ENCODE results near the gene PTPRK.
A peak's percentile ranks its signal among the peaks of the same experiment; 100 is the strongest.

Gene PTPRK

DNA sequence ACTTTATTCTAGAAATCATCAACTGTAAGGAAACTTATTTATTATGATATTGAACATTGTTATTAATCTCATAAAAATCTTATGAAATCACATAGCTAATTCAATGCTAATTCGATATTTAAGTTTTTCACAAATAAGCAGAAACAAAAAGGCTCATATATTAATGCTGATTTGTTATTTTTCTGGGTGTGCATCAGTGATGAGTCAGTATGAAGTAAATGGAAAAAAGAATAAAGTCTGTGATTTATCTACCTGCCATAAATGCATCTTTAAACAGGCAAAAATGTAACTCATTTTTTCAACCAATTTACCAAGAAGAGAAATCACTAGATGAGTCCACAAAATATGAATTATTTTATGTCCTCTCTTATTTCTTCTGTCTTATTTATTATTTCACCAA, 253.5 kb downstream of the PTPRK start:
- Mint-ChIP-seq H3K27ac (no peak overlapping the region), H3K9me3 (peaks cover 13 to 18% of the 10 kb centered on the region in 2 donors), H3K27me3 (no peaks in the 10 kb centered on the region), H3K4me3 (no peak overlapping the region), H3K4me1 (no peaks in the 10 kb centered on the region)
- no peak for ATAC-seq
- DNase-seq, result no peak

GRCh38 chr6:128265706-128266105, 254.7 kb downstream of the PTPRK start:
- Mint-ChIP-seq H3K9me3 (peaks cover 13 to 18% of the 10 kb centered on the region in 2 donors), H3K4me3 (no peak overlapping the region), H3K27ac (no peak overlapping the region), H3K27me3 (no peaks in the 10 kb centered on the region), H3K4me1 (peaks cover 3% of the 10 kb centered on the region)
- ATAC-seq (no peak), DNase-seq (no peak)

DNA sequence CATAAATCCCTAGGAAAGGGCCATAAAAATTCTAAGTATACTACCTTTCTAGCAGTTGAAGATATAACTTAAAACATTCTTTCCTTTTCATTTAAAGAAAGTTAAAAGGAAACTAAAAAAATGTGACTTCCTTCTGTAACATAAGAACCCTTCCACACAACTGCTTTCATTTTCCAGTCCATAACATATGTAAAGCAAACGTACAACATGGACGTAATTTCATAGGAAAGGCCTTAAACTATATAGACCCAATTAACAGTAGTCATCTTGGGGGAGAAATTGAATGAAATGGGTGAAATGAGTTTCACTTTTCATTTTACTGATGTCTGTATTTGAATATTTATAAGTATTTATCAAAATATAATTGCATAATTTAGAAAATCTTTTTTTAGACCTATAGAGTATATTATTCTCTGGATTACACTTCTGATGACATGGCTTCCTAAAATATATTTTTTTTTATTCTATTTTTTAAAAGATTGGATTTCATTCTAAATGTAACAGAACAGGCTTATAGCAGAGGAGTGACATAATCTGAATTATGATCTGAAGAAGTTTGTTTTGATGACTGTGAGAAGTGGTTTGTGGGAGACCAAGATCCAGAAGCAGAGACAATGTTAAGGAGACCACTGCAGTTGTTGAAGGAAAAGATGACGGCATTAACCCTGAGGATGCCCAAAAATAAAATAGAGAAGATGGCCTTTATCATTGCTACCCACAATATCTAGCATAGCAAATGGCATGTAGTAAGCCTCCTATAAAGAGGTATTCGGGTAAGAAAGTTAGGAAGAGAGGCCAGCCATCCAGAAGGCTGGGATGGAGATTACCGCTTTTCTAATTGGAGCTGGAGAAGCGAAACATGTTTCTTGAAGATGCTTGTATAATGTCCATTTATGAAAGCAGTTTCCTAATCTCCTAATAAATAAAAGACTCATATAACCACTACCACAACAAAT, 260.4 kb downstream of the PTPRK start:
- Mint-ChIP-seq H3K4me1 (peaks cover 22% of the 10 kb centered on the region), H3K9me3 (peaks cover 13 to 17% of the 10 kb centered on the region in 2 donors), H3K4me3 (peak overlapping the region; percentile 38 to 59), H3K27ac (peak overlapping the region; percentile 36 to 89), H3K27me3 (no peaks in the 10 kb centered on the region)
- peak; percentile 41 for ATAC-seq
- no peak for DNase-seq

DNA sequence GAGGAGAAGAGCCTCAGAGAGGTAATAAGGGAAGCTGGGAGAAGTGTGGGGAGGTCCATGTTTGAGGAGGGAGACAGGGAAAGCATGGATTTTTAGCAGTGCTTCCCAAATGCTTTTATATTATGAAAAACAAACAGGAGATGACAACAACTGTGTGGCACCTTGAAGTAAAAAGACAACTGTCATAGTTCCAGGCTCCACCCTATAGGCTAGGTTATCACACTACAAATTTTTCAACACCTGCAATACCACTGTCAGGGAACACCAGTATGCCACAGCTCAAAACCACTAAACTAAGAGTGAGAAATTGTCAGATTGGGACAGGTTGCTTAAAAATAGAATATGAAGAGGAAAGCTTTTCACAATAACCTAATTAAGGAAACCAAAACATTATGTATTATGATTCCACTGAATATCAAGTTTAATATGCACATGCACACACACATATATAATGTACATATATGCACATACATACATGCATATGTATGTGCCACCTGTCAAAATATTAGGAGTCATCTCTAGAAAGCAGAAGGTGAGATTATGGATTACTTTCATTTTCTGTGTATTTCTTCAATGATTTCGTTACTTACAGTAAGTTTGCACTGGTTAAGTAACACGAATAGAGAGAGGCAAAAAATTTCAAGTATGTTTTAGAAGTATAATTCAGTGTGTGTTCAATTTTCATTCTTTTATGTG, 261.2 kb downstream of the PTPRK start:
- DNase-seq (peak in 1 of 2 donors; percentile 24), ATAC-seq (peak; percentile 95)
- peaks cover 22% of the 10 kb centered on the region for H3K4me1 Mint-ChIP-seq
- peak overlapping the region in 1 of 2 donors; percentile 89 for H3K27ac Mint-ChIP-seq
- peak overlapping the region; percentile 25 to 59 for H3K4me3 Mint-ChIP-seq
- H3K27me3 Mint-ChIP-seq, result no peaks in the 10 kb centered on the region
- peaks cover 11 to 12% of the 10 kb centered on the region in 2 donors for H3K9me3 Mint-ChIP-seq

DNA sequence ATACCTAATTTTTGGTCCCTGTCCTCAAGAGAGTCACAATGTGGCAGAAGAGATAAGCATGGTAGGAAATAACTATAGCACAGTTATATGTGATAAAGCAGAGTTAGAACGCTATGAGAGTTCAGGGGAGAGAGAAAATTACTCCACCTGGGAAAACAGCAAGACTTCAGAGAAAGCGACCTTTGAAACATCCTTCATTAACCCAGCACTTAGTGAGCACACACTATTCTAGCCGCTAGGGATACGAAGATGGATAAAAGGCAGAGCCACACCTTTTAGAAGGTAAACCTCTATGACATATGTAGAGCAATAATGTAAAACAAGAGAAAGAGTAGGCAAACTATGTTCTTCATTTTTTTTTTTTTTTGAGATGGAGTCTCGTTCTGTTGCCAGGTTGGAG, 264.3 kb downstream of the PTPRK start:
- ATAC-seq (no peak), DNase-seq (no peak)
- Mint-ChIP-seq H3K4me3 (no peak overlapping the region), H3K9me3 (no peaks in the 10 kb centered on the region), H3K4me1 (peaks cover 49% of the 10 kb centered on the region), H3K27ac (no peak overlapping the region), H3K27me3 (no peaks in the 10 kb centered on the region)

DNA sequence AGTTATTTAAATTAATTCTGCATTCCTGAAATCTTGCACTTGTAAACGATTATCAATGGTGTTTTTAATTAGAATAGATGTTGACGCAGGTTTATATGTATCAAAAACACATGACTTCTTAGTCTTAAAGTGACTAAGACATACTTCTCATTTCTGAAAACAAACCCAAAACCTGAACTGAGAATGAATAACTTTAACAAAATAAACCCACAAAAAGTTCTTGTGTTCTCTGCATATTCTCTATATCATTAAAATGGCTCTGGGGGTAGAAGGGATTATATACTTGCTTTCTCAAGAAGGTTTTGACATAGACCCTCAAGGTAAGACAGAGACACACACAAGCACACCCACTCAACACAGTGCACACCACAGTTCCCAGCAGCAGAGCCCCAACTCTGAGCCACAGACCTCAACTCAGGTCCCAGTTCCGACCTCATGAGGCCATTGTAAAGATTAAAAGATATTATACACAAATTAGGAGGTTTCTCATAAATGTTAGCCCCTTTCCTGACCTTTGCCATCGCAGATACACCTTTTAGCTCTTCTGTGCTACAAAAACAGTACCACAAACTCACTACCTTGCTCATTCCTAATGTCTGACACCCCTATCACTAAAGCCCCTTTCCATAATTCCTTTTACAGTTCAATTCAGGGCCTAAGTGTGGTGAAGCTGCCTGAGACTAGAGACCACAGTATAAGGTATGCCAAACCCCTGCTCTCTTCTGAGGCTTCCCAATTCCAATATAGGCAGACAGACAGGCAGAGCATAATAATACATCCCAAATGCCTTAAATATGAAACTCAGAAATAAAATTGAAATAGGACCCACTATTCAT, 267.8 kb downstream of the PTPRK start:
- H3K9me3 Mint-ChIP-seq, result peaks cover 0 to 5% of the 10 kb centered on the region in 2 donors
- H3K27me3 Mint-ChIP-seq, result no peaks in the 10 kb centered on the region
- H3K4me3 Mint-ChIP-seq, result peak overlapping the region; percentile 52 to 54
- ATAC-seq, result peak; percentile 99
- peaks cover 37% of the 10 kb centered on the region for H3K4me1 Mint-ChIP-seq
- DNase-seq, result peak; percentile 43 to 76
- peak overlapping the region in 1 of 2 donors; percentile 6 for H3K27ac Mint-ChIP-seq

DNA sequence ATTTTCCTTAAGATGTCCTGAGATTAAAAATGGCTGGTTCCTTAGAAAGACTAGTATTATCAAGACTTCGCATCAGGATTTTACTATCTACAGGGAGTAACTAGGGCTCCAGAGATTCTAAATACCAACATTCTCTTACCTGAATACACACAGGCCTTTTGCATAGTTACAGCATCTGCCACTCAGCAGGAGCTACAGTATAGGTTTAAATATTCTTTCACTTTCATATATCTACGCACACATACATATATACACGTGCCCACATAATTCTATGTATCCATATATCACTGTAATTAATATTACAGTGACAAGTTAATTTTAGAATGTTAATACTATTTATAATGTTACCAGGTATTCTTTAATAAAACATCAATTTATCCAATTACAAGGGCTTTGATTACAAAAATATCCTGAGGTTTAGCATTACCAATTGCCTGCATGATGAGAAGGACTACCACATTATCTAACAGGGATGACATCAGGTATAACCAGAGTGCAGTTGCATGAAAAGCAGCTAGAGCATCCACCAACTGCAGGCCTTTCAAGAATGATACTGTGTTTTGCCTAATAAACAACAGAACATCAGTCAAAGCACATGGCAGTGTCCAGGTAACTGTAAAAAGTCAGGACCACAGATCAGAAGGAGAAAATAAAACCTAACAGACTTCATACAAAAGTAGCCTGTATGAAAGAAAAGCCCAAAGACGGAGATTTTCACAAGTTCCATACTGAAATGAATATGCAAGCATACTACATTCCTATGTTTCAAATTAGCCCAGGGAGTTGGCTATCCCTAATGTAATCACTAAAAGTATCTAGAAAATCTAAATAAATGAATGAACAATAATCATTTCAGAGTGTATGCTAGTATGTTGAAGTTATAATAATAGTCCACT, 268.7 kb downstream of the PTPRK start:
- DNase-seq (no peak), ATAC-seq (no peak)
- no peak overlapping the region for H3K27ac Mint-ChIP-seq
- no peaks in the 10 kb centered on the region for H3K27me3 Mint-ChIP-seq
- peaks cover 37% of the 10 kb centered on the region for H3K4me1 Mint-ChIP-seq
- H3K9me3 Mint-ChIP-seq, result peaks cover 0 to 5% of the 10 kb centered on the region in 2 donors
- H3K4me3 Mint-ChIP-seq, result peak overlapping the region in 1 of 2 donors; percentile 52

GRCh38 chr6:128250370-128251070, 269.9 kb downstream of the PTPRK start:
- Mint-ChIP-seq H3K9me3 (peaks cover 0 to 5% of the 10 kb centered on the region in 2 donors), H3K4me1 (peaks cover 37% of the 10 kb centered on the region), H3K27me3 (no peaks in the 10 kb centered on the region), H3K4me3 (no peak overlapping the region), H3K27ac (no peak overlapping the region)
- ATAC-seq (no peak), DNase-seq (no peak)

- ATAC-seq (no peak), DNase-seq (no peak)
- Mint-ChIP-seq H3K27ac (no peak overlapping the region), H3K9me3 (peaks cover 0 to 5% of the 10 kb centered on the region in 2 donors), H3K4me1 (peaks cover 42% of the 10 kb centered on the region), H3K4me3 (no peak overlapping the region), H3K27me3 (no peaks in the 10 kb centered on the region)
These were observed 271.0 kb downstream of the PTPRK start for GRCh38 chr6:128249429-128249828.

DNA sequence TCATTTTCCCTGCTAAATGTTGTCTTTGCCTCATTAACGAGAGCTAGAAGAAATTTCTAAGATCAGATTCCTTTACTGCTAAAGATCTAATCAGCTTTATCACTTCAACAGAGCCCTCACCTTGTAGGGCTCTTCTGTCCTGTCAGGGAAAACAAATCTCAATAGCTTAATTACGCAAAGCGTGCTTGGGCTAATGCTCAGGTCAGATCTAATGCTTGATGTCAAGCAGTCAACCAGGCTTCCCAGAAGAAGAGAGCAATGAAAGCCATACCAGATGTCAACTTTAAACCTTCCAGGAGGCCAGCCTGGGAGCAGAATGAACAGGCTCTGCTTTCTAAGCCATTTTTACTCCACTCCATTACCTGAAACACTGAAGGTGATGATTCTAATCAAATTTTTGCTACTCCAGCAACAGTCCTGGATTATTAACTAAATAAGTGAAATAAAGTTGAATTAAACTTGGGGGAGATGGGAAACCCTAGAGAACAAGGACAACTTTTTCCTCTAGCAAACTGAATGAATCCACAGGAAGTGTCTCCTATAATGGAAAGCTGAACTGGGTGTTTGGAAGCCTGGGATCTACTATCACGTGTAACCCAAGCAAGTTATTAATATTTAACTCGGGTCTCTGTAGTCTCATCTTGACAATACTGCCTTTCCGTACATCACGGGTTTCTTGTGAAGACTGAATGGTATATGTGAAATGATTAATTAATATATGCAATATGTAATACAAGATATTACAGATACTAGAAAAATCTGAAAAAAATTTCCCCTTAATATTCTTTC, 273.7 kb downstream of the PTPRK start:
- H3K4me1 Mint-ChIP-seq, result peaks cover 28% of the 10 kb centered on the region

GRCh38 chr6:128244751-128245405, 275.5 kb downstream of the PTPRK start:
- ATAC-seq (no peak), DNase-seq (no peak)
- no peak overlapping the region for H3K27ac Mint-ChIP-seq
- no peaks in the 10 kb centered on the region for H3K27me3 Mint-ChIP-seq
- peaks cover 36% of the 10 kb centered on the region for H3K4me1 Mint-ChIP-seq
- peaks cover 0 to 5% of the 10 kb centered on the region in 2 donors for H3K9me3 Mint-ChIP-seq
- H3K4me3 Mint-ChIP-seq, result no peak overlapping the region

More for the DNA sequence above, 273.7 kb downstream of the PTPRK start:
- no peaks in the 10 kb centered on the region for H3K27me3 Mint-ChIP-seq
- H3K9me3 Mint-ChIP-seq, result peaks cover 0 to 5% of the 10 kb centered on the region in 2 donors
- DNase-seq (no peak), ATAC-seq (no peak)
- H3K27ac Mint-ChIP-seq, result no peak overlapping the region
- H3K4me3 Mint-ChIP-seq, result no peak overlapping the region

- Mint-ChIP-seq H3K9me3 (no peaks in the 10 kb centered on the region), H3K4me3 (no peak overlapping the region), H3K27ac (peak overlapping the region in 1 of 2 donors; percentile 57), H3K4me1 (peaks cover 29% of the 10 kb centered on the region), H3K27me3 (no peaks in the 10 kb centered on the region)
- ATAC-seq, result no peak
- DNase-seq, result no peak
These were observed 277.5 kb downstream of the PTPRK start for GRCh38 chr6:128242765-128243403.
